ENCODE results near the gene LNX2. TPM values are rescaled to one million over a fixed set of nuclear protein-coding genes. Genes with fewer than 3 reads are reported as not detected.

LNX2 gene
- total and polyA plus RNA-seq, 3 experiments from 2014 or later = 4.4 to 5.0 (median 4.7) TPM

GRCh38 chr13:27643334-27644132 lies 23.2 kb upstream of the LNX2 start:
- Histone ChIP-seq H3K27ac (ENCODE audit: low read depth, low read length) (no peak overlapping the region), H3K4me3 (ENCODE audit: low read length) (no peak overlapping the region), H3K27me3 (ENCODE audit: insufficient read depth, low read length, poor library complexity, severe bottlenecking) (no peaks in the 10 kb centered on the region), H3K9me3 (ENCODE audit: low read length) (no peaks in the 10 kb centered on the region), H3K36me3 (ENCODE audit: insufficient read depth, low read length) (no peaks in the 10 kb centered on the region), H3K4me1 (ENCODE audit: insufficient read depth, low read length) (peaks cover 5% of the 10 kb centered on the region)
- CTCF ChIA-PET = no interaction called here
- peaks cover 41 to 72% (median 72%) of the 10 kb centered on the region in 3 donors for H3K4me1 Mint-ChIP-seq
- H3K9me3 Mint-ChIP-seq = no peaks in the 10 kb centered on the region
- POLR2A ChIA-PET = no interaction called here
- no peak overlapping the region for H3K27ac Mint-ChIP-seq
- DNase-seq = no peak
- H3K27me3 Mint-ChIP-seq = no peaks in the 10 kb centered on the region
- H3K4me3 Mint-ChIP-seq = no peak overlapping the region
- peaks cover 5 to 18% (median 6%) of the 10 kb centered on the region in 3 donors for H3K36me3 Mint-ChIP-seq

GRCh38 chr13:27641711-27642502 lies 21.6 kb upstream of the LNX2 start:
- H3K4me1 Mint-ChIP-seq = peaks cover 50 to 84% (median 83%) of the 10 kb centered on the region in 3 donors

GRCh38 chr13:27639186-27639585 lies 18.9 kb upstream of the LNX2 start:
- Mint-ChIP-seq H3K27me3 (no peaks in the 10 kb centered on the region), H3K27ac (no peak overlapping the region), H3K9me3 (no peaks in the 10 kb centered on the region), H3K4me3 (no peak overlapping the region), H3K36me3 (peaks cover 0 to 11% (median 3%) of the 10 kb centered on the region in 3 donors), H3K4me1 (peaks cover 51 to 83% (median 76%) of the 10 kb centered on the region in 3 donors)
- Histone ChIP-seq H3K4me1 (ENCODE audit: insufficient read depth, low read length) (peaks cover 12% of the 10 kb centered on the region), H3K9me3 (ENCODE audit: low read length) (no peaks in the 10 kb centered on the region), H3K27ac (ENCODE audit: low read depth, low read length) (no peak overlapping the region), H3K36me3 (ENCODE audit: insufficient read depth, low read length) (no peaks in the 10 kb centered on the region), H3K27me3 (ENCODE audit: insufficient read depth, low read length, poor library complexity, severe bottlenecking) (no peaks in the 10 kb centered on the region), H3K4me3 (ENCODE audit: low read length) (no peak overlapping the region)
- no peak for DNase-seq
- POLR2A ChIA-PET = interaction anchor here (0.9 kb wide), 1 partner anchor 164 kb away, joined by 3 read pairs; no protein-coding TSS in a partner anchor
- CTCF ChIA-PET = interaction anchor here (1.1 to 2.1 kb wide), 2 partner anchors 19 to 234 kb away, joined by 3 to 9 read pairs; partner anchors contain the start of gene LNX2

More at GRCh38 chr13:27641711-27642502, 21.6 kb upstream of the LNX2 start:
- ChIA-PET POLR2A (interaction anchor here (2.7 kb wide), 1 partner anchor 21 kb away, joined by 6 read pairs; the partner anchor contains the start of gene LNX2), CTCF (no interaction called here)
- H3K9me3 ChIP-seq (ENCODE audit: low read length) = no peaks in the 10 kb centered on the region
- Mint-ChIP-seq H3K4me3 (no peak overlapping the region), H3K27me3 (no peaks in the 10 kb centered on the region), H3K27ac (peak overlapping the region in 1 of 8 donors; percentile 43), H3K36me3 (peaks cover 0 to 16% (median 8%) of the 10 kb centered on the region in 3 donors), H3K9me3 (no peaks in the 10 kb centered on the region)
- no peak overlapping the region for H3K4me3 ChIP-seq (ENCODE audit: low read length)
- H3K27me3 ChIP-seq (ENCODE audit: insufficient read depth, low read length, poor library complexity, severe bottlenecking) = no peaks in the 10 kb centered on the region
- no peak for DNase-seq
- H3K36me3 ChIP-seq (ENCODE audit: insufficient read depth, low read length) = no peaks in the 10 kb centered on the region
- no peak overlapping the region for H3K27ac ChIP-seq (ENCODE audit: low read depth, low read length)
- peaks cover 6% of the 10 kb centered on the region for H3K4me1 ChIP-seq (ENCODE audit: insufficient read depth, low read length)

- Histone ChIP-seq H3K9me3 (ENCODE audit: low read length) (no peaks in the 10 kb centered on the region), H3K4me3 (ENCODE audit: low read length) (no peak overlapping the region), H3K4me1 (ENCODE audit: insufficient read depth, low read length) (peaks cover 7% of the 10 kb centered on the region), H3K36me3 (ENCODE audit: insufficient read depth, low read length) (no peaks in the 10 kb centered on the region), H3K27me3 (ENCODE audit: insufficient read depth, low read length, poor library complexity, severe bottlenecking) (no peaks in the 10 kb centered on the region), H3K27ac (ENCODE audit: low read depth, low read length) (no peak overlapping the region)
- H3K9me3 Mint-ChIP-seq = no peaks in the 10 kb centered on the region
- H3K27me3 Mint-ChIP-seq = no peaks in the 10 kb centered on the region
- H3K27ac Mint-ChIP-seq = no peak overlapping the region
- no peak for DNase-seq
- peaks cover 52 to 83% (median 74%) of the 10 kb centered on the region in 3 donors for H3K4me1 Mint-ChIP-seq
- ChIA-PET CTCF (interaction anchor here (1.1 to 2.1 kb wide), 2 partner anchors 18 to 233 kb away, joined by 3 to 9 read pairs; partner anchors contain the start of gene LNX2), POLR2A (interaction anchor here (0.9 kb wide), 1 partner anchor 165 kb away, joined by 3 read pairs; no protein-coding TSS in a partner anchor)
- peaks cover 0 to 14% (median 3%) of the 10 kb centered on the region in 3 donors for H3K36me3 Mint-ChIP-seq
- no peak overlapping the region for H3K4me3 Mint-ChIP-seq
These were observed 18.2 kb upstream of the LNX2 start for GRCh38 chr13:27638521-27638920.

- Histone ChIP-seq H3K4me1 (ENCODE audit: insufficient read depth, low read length) (peaks cover 7% of the 10 kb centered on the region), H3K9me3 (ENCODE audit: low read length) (no peaks in the 10 kb centered on the region), H3K4me3 (ENCODE audit: low read length) (no peak overlapping the region), H3K27me3 (ENCODE audit: insufficient read depth, low read length, poor library complexity, severe bottlenecking) (no peaks in the 10 kb centered on the region), H3K27ac (ENCODE audit: low read depth, low read length) (no peak overlapping the region), H3K36me3 (ENCODE audit: insufficient read depth, low read length) (no peaks in the 10 kb centered on the region)
- peaks cover 48 to 83% (median 70%) of the 10 kb centered on the region in 3 donors for H3K4me1 Mint-ChIP-seq
- peak overlapping the region in 2 of 8 donors; percentile 42 to 72 for H3K27ac Mint-ChIP-seq
- peaks cover 0 to 19% (median 3%) of the 10 kb centered on the region in 3 donors for H3K36me3 Mint-ChIP-seq
- H3K9me3 Mint-ChIP-seq = no peaks in the 10 kb centered on the region
- H3K4me3 Mint-ChIP-seq = no peak overlapping the region
- no peak for DNase-seq
- ChIA-PET POLR2A (no interaction called here), CTCF (interaction anchor here (1.1 to 2.1 kb wide), 3 partner anchors 18 to 232 kb away, joined by 3 to 9 read pairs (median 3); partner anchors contain the start of gene LNX2)
- no peaks in the 10 kb centered on the region for H3K27me3 Mint-ChIP-seq
These were observed 17.7 kb upstream of the LNX2 start for GRCh38 chr13:27638001-27638400.

GRCh38 chr13:27637289-27637626 lies 16.9 kb upstream of the LNX2 start:
- Mint-ChIP-seq H3K4me1 (peaks cover 45 to 83% (median 69%) of the 10 kb centered on the region in 3 donors), H3K4me3 (no peak overlapping the region), H3K9me3 (no peaks in the 10 kb centered on the region), H3K36me3 (peaks cover 0 to 23% (median 2%) of the 10 kb centered on the region in 3 donors), H3K27ac (peak overlapping the region in 3 of 8 donors; percentile 21 to 64 (median 29)), H3K27me3 (no peaks in the 10 kb centered on the region)
- ChIA-PET POLR2A (interaction anchor here (1.3 kb wide), 1 partner anchor 17 kb away, joined by 4 read pairs; the partner anchor contains the start of gene LNX2), CTCF (interaction anchor here (1.2 kb wide), 1 partner anchor 21 kb away, joined by 3 read pairs; no protein-coding TSS in a partner anchor)
- Histone ChIP-seq H3K36me3 (ENCODE audit: insufficient read depth, low read length) (peaks cover under 1% of the 10 kb centered on the region), H3K4me3 (ENCODE audit: low read length) (no peak overlapping the region), H3K27me3 (ENCODE audit: insufficient read depth, low read length, poor library complexity, severe bottlenecking) (no peaks in the 10 kb centered on the region), H3K9me3 (ENCODE audit: low read length) (no peaks in the 10 kb centered on the region), H3K27ac (ENCODE audit: low read depth, low read length) (no peak overlapping the region), H3K4me1 (ENCODE audit: insufficient read depth, low read length) (peaks cover 7% of the 10 kb centered on the region)
- DNase-seq = no peak

- no peak for DNase-seq
- peak overlapping the region in 4 of 8 donors; percentile 23 to 64 (median 40) for H3K27ac Mint-ChIP-seq
- CTCF ChIA-PET = interaction anchor here (1.2 kb wide), 1 partner anchor 20 kb away, joined by 3 read pairs; no protein-coding TSS in a partner anchor
- POLR2A ChIA-PET = interaction anchor here (1.3 kb wide), 1 partner anchor 16 kb away, joined by 4 read pairs; the partner anchor contains the start of gene LNX2
- H3K9me3 ChIP-seq (ENCODE audit: low read length) = no peaks in the 10 kb centered on the region
- H3K4me3 Mint-ChIP-seq = peak overlapping the region in 1 of 7 donors; percentile 30
- H3K27me3 Mint-ChIP-seq = no peaks in the 10 kb centered on the region
- no peaks in the 10 kb centered on the region for H3K27me3 ChIP-seq (ENCODE audit: insufficient read depth, low read length, poor library complexity, severe bottlenecking)
- peaks cover 44 to 83% (median 69%) of the 10 kb centered on the region in 3 donors for H3K4me1 Mint-ChIP-seq
- peaks cover 3% of the 10 kb centered on the region for H3K36me3 ChIP-seq (ENCODE audit: insufficient read depth, low read length)
- no peak overlapping the region for H3K4me3 ChIP-seq (ENCODE audit: low read length)
- peaks cover 7% of the 10 kb centered on the region for H3K4me1 ChIP-seq (ENCODE audit: insufficient read depth, low read length)
- no peaks in the 10 kb centered on the region for H3K9me3 Mint-ChIP-seq
- peaks cover 0 to 27% (median 3%) of the 10 kb centered on the region in 3 donors for H3K36me3 Mint-ChIP-seq
- no peak overlapping the region for H3K27ac ChIP-seq (ENCODE audit: low read depth, low read length)
These were observed 16.4 kb upstream of the LNX2 start for GRCh38 chr13:27636589-27637288.
